OCI-LY7 (cell line): Measurements from ENCODE around the gene MMAB.

Experiments
- CTCF ChIP-seq: fragments of 200-600 bp; sonication (generic); conservative IDR thresholded peaks from 2 replicates; pipeline ENCODE4 v1.5.1; 2014; ENCODE audit warnings: mild to moderate bottlenecking, antibody characterized with exemption, low read length, moderate library complexity, mixed read lengths
- EZH2phosphoT487 ChIP-seq: fragments of 200-600 bp; sonication (generic); IDR thresholded peaks from 2 replicates; pipeline ENCODE4 v1.6.1; 2018; ENCODE audit warnings: low read depth, borderline replicate concordance, mild to moderate bottlenecking, mixed run types, antibody characterized with exemption, low read length, moderate library complexity, mixed read lengths

GRCh38 chr12:109538191-109538863 is 35.0 kb downstream of the MMAB start:
- no peak for TF ChIP-seq CTCF
- no peak for TF ChIP-seq EZH2phosphoT487
